NCI-H82 (cell line): ENCODE measurements around the gene ALG12.

Experiments used
- DNase-seq: peaks from one replicate; lab custom pipeline; 2025; lab: John Stamatoyannopoulos, UW

ALG12 gene

DNA sequence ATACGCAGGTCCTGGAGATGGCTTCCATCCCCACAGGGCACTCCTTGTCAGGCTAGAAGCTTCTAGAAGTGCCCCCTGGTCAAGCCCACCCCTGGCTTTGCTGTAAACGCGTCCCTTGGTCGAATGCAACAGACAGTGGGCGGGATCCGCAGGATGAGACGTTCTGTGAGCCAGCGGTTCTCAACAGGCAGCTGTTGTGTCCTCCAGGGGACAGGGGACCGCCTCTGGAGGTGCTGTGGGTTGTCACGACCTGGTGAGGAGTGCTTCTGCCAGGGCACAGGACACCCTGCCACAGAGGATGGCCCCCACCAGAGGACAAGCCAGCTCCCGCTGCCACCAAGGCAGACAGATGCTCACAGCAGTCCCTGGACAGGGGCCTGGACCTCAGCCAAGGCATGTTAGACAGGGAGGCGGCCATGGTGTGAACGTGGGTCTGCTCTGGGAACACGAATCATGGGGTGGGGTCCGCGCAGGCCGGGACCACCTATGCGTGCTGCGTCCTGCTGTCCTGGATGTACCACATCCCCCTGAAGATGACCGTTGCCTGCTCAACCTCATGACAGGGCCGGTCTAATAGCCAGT is 11.8 kb upstream of the ALG12 start:
- no peak for DNase-seq

- DNase-seq: peak; percentile 61
These were observed 11.2 kb upstream of the ALG12 start for GRCh38 chr22:49929211-49929979.

GRCh38 chr22:49928555-49929210 is 10.4 kb upstream of the ALG12 start:
- no peak for DNase-seq

DNA sequence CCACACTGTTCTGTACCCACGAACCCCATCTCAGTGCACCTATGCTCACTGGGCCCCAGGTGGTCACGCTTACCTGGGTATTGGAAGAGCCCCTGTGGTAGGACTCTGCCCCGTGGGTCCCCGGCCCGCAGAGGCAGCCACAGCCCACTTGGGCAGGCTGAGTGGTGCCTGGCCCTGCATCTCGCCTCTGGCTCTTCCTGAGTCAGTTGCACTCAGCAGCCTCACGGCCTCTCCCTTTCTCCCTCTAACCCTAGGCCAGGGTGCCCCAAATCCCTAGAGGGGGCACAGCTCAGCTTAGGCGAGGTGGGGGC is 9.9 kb upstream of the ALG12 start:
- DNase-seq: no peak

- no peak for DNase-seq
These were observed 9.4 kb upstream of the ALG12 start for GRCh38 chr22:49927483-49928184.

- no peak for DNase-seq
These were observed 8.7 kb upstream of the ALG12 start for GRCh38 chr22:49926916-49927315.

DNA sequence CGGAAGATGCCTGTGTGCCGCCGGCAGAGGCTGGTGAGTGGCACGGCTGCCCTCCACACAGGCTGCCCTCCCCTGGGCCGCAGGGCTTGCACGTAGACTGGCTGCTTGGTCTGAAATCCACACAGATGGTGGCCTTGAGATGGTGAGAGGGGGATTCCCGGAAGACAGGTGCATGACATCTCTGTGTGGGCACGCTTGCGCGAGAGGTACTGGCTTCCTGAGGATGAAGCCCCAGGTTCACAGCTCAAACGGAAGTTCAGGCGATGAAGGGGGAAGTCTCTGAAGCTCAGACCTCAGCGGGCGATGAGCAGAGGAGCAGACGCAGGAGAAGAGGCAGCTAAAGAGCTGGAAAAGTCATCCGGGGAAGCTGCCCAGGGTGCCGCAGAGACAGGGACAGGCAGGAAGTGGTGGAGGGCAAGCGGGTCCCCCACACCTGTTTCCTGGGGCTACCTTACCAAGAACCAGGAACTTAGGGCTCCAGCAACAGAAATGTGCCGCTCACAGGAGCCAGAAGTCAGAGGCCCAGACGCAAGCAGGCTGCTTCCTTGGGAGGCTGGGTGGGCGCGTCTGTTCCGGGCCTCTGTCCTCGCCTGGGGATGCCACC is 7.4 kb upstream of the ALG12 start:
- no peak for DNase-seq

- DNase-seq: no peak
These were observed 6.0 kb upstream of the ALG12 start for GRCh38 chr22:49924113-49924833.

DNA sequence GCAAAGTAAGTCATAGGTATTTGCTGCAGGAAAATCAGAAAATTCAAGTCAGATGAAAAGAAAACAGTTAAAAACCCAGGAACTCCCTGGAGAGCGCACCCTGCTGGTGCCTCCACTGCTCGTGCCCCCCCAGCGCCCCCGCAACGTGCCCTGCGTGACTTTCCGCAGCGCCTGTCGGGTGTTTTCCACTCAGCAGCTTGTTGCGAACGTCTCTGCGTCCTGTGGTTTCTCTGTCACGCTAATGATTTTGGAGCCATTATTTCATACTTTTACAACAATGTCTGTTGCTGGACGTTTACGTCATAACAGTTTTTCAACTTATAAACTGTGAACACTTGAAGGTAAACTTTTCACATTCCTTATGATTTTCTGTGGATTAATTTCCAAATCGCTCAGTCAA is 5.2 kb upstream of the ALG12 start:
- DNase-seq: no peak

- no peak for DNase-seq
These were observed 4.7 kb upstream of the ALG12 start for GRCh38 chr22:49922926-49923325.

DNA sequence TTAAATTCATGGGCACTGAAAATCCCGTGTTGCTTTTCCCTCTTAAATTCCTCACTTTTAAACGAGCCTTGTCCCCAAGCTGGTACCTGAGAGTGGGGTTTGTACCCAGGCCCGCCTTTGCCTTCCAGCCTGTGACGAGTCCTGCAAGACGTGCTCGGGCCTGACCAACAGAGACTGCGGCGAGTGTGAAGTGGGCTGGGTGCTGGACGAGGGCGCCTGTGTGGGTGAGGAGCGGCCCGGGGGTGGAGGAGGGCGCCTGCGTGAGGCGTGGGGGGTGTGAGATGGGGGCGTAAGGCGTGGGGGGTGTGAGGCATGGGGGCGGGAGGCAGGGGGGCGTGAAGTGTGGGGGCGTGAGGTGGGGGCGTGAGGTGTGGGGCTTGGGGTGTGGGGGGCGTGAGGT is 4.2 kb upstream of the ALG12 start:
- no peak for DNase-seq

DNA sequence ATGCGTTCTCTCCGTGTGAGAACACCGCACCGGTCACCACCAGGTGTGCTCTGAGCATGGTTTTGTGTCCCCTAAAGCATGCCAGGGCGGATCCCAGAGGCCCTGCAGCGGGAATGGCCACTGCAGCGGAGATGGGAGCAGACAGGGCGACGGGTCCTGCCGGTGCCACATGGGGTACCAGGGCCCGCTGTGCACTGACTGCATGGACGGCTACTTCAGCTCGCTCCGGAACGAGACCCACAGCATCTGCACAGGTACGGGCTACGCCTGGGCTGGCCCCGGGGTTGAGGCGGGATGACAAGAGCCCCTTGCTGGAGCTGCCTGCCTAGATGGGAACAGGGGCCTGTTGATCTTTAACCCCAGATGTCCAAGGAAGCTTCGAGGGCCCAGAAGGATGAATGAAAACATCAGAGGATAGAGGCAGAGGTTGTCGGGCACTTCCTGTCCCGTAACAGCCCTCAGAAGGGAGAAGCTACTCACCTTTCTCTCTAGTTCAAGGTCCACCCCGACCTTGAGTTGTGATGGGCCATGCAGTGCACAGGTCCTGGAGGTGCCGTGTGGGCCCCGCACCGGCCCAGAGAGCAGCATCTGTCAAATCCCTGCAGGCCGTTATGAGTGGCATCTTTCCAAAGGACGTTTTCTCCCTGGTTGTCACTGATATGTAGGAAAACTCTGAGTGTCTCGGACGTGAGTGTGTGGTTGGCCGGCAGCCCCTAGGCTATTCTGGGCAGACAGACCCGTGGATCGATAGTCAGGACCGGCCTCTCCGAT is 3.5 kb upstream of the ALG12 start:
- DNase-seq: no peak

GRCh38 chr22:49920859-49921258 is 2.6 kb upstream of the ALG12 start:
- no peak for DNase-seq

DNA sequence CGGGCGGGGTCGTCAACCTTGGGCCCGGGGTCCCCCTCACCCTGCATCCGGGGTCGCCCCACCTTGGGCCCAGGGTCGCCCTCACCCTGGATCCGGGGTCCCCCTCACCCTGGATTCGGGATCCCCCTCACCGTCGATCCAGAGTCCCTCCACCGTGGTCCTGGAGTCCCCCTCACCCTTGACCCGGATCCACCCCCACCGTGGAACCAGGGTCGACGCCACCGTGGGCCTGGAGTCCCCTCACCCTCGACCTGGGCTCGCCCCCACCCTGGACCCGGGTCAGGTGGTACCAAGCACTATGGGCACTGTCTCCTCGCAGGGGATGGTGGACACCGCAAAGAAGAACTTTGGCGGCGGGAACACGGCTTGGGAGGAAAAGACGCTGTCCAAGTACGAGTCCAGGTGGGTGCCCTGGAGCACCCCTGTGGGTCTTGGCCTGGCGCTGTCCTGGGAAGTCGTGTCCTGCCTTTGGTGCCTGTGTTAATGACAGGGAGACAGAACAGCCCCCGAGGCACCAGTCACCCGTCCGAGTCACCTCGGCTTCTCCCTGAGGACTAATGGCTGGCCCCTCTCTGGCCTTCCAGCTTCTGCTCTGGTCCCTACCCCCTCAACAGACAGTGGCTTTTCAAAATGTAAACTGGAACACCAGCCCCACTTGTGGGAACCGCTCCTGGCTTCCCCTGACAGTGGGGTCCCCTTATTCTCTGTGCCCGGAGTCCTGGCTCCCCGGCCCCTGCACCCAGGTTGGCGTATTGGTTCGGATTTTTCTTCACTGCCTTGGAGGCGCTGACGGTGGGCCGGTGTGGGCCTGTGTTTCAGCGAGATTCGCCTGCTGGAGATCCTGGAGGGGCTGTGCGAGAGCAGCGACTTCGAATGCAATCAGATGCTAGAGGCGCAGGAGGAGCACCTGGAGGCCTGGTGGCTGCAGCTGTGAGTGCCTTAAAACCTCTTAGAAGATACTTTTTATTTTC is 958 bp upstream of the ALG12 start:
- DNase-seq: no peak

DNA sequence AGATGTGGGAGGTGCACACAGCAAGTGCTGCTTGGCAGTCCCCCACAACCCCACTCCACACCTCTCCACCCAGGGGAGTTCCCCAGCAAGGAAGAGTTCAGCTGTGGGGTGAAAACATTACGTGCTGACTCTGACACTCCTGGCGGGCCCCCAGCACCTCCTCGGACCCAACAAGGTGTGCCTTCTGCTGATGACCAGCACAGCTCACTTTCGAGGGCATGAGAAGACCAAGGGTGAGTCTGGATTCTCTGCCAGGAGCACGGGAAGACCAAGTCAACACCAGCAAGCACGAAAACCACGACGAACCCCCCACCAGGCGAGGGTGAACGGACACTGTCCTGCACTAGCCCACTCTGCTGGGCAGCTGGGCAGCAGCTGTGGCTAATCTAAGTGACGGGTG is 1.4 kb downstream of the ALG12 start:
- DNase-seq: no peak

- no peak for DNase-seq
These were observed 2.6 kb downstream of the ALG12 start for GRCh38 chr22:49915610-49916009.

DNA sequence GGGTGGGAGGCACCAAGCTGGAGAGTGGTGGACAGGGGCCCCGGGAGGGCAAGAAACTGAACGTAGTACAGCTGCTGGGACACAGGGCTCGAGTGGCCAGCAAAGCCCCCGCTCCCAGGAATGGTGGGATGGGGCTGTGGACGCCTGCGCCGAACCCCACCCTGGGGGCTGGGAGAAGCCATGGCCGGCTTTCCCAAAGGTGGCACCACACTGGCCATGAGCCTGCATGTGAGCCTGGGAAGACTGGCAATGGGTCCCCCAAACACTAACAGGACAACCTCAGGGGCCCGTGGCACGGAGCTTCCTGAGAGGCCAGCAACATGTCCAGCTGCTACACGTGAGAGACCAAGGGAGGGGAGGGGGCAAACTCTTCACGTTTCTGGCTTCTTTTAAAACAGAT is 4.0 kb downstream of the ALG12 start:
- no peak for DNase-seq

- DNase-seq: no peak
These were observed 4.8 kb downstream of the ALG12 start for GRCh38 chr22:49913446-49913845.

- no peak for DNase-seq
These were observed 5.2 kb downstream of the ALG12 start for GRCh38 chr22:49913026-49913425.
